GF-D8 (cell line): ENCODE data around the gene NRP1.

ENCODE experiments used
- DNase-seq: peaks from one replicate; lab custom pipeline; 2025; lab: John Stamatoyannopoulos, UW

NRP1 gene

GRCh38 chr10:33349268-33349667 is 14.8 kb upstream of the NRP1 start:
- DNase-seq = no peak

- DNase-seq = no peak
Measured at GRCh38 chr10:33347211-33347610, 12.7 kb upstream of the NRP1 start.

GRCh38 chr10:33345236-33345635 is 10.8 kb upstream of the NRP1 start:
- DNase-seq = no peak

- no peak for DNase-seq
Measured at GRCh38 chr10:33344676-33345075, 10.2 kb upstream of the NRP1 start.

GRCh38 chr10:33341637-33342036 is 7.2 kb upstream of the NRP1 start:
- DNase-seq = no peak

- no peak for DNase-seq
Measured at GRCh38 chr10:33337326-33337957, 3.0 kb upstream of the NRP1 start.

GRCh38 chr10:33336582-33337325 is 2.3 kb upstream of the NRP1 start:
- DNase-seq = no peak

- no peak for DNase-seq
Measured at GRCh38 chr10:33335801-33336581, 1.5 kb upstream of the NRP1 start.

GRCh38 chr10:33335551-33335800 is 1.0 kb upstream of the NRP1 start:
- DNase-seq = no peak

GRCh38 chr10:33334805-33335550 is 511 bp upstream of the NRP1 start:
- no peak for DNase-seq

GRCh38 chr10:33333260-33334101 is 986 bp downstream of the NRP1 start:
- DNase-seq = peak; percentile 24

- DNase-seq = no peak
Measured at GRCh38 chr10:33332183-33333065, 2.0 kb downstream of the NRP1 start.

- DNase-seq = no peak
Measured at GRCh38 chr10:33331379-33331694, 3.1 kb downstream of the NRP1 start.

GRCh38 chr10:33330543-33331378 is 3.7 kb downstream of the NRP1 start:
- DNase-seq = peak; percentile 23

- DNase-seq = no peak
Measured at GRCh38 chr10:33329178-33329577, 5.3 kb downstream of the NRP1 start.

- DNase-seq = no peak
Measured at GRCh38 chr10:33328253-33328652, 6.2 kb downstream of the NRP1 start.

GRCh38 chr10:33327751-33328150 is 6.7 kb downstream of the NRP1 start:
- DNase-seq = no peak

GRCh38 chr10:33326933-33327332 is 7.5 kb downstream of the NRP1 start:
- no peak for DNase-seq

GRCh38 chr10:33325929-33326328 is 8.5 kb downstream of the NRP1 start:
- DNase-seq = no peak

- no peak for DNase-seq
Measured at GRCh38 chr10:33323721-33324120, 10.7 kb downstream of the NRP1 start.
